ENCODE data around the gene CMKLR1.

Gene CMKLR1

GRCh38 chr12:108268397-108268796, 70.7 kb downstream of the CMKLR1 start:
- DNase-seq (ENCODE audit: low spot score): no peak

- DNase-seq (ENCODE audit: low spot score): no peak
Measured at GRCh38 chr12:108267450-108267849, 71.7 kb downstream of the CMKLR1 start.

GRCh38 chr12:108266131-108266530, 73.0 kb downstream of the CMKLR1 start:
- no peak for DNase-seq (ENCODE audit: low spot score)

GRCh38 chr12:108265505-108265904, 73.6 kb downstream of the CMKLR1 start:
- DNase-seq (ENCODE audit: low spot score): no peak

DNA sequence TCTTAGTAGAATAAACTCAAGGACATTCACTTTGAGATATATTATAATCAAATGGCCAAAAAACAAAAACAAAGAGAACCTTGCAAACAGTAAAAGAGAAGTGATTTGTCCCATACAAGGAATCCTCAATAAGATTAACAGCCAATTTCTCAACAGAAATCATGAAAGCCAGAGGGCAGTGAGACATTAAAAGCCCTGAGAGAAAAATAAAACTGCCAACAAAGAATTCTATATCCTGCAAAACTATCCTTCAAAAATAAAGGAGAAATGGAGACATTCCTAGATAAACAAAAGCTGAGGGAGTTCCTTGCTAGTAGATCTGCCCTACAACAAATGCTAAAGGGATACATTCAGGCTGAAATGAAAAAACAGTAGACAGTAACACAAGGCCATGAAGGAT, 78.1 kb downstream of the CMKLR1 start:
- DNase-seq (ENCODE audit: low spot score): no peak

- DNase-seq (ENCODE audit: low spot score): no peak
Measured at GRCh38 chr12:108260039-108260438, 79.1 kb downstream of the CMKLR1 start.

GRCh38 chr12:108257610-108258106, 81.5 kb downstream of the CMKLR1 start:
- no peak for DNase-seq (ENCODE audit: low spot score)

GRCh38 chr12:108257004-108257403, 82.1 kb downstream of the CMKLR1 start:
- DNase-seq (ENCODE audit: low spot score): no peak

GRCh38 chr12:108255252-108255602, 83.9 kb downstream of the CMKLR1 start:
- DNase-seq (ENCODE audit: low spot score): no peak

DNA sequence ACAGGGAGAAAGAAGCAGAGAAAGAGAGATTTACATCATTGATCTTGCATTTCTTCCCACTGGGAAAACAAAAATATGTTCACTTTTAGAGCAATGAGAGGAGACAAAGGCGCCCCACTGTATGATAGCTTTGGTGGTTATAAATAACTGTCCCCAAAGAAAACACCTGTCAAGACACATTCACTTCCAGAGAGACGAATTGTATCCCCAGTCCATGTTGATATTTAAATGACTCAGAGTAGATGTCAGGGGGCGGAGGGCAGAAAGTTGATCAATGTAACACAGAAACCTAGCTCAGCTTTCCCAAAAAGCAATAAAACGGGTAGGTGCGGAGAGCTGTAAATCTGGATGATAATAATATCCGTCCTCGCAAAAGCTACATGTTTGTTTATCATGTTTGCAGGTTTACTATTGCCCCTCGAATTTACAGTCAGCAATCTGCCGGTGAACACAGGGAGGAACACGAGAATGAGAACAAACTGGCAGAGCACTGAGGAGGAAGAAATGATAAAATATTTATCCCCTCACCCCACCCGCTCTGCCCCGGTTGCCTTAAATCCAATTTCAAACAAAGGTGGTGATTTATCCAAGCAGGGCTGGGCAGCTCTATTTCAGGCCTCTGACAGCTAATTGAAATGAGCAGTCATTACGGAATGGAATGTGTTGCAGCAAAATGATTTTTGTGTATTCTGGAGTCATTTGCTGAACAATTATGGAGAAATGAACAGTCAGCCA, 84.4 kb downstream of the CMKLR1 start:
- no peak for DNase-seq (ENCODE audit: low spot score)

GRCh38 chr12:108254030-108254429, 85.1 kb downstream of the CMKLR1 start:
- DNase-seq (ENCODE audit: low spot score): no peak

- DNase-seq (ENCODE audit: low spot score): no peak
Measured at GRCh38 chr12:108253540-108253939, 85.6 kb downstream of the CMKLR1 start.

DNA sequence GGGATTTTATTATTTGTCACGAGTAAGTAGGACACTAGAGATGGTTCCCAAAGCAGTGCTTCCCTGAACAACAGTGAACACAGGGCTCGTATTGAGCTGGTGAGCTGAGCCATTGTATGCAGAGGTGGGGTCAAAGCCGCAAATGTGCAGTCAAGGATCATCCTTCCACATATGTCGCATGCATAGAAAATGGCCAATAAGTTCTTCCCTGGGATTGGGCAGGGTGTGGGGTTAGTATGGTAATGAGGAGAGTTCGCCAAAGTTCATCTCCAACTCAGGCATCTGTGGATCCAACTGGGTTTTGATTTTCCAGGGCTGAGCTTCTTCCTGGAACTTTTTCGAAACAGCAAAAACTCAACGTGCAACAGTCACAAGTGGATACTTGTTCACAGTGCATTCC, 86.6 kb downstream of the CMKLR1 start:
- no peak for DNase-seq (ENCODE audit: low spot score)

DNA sequence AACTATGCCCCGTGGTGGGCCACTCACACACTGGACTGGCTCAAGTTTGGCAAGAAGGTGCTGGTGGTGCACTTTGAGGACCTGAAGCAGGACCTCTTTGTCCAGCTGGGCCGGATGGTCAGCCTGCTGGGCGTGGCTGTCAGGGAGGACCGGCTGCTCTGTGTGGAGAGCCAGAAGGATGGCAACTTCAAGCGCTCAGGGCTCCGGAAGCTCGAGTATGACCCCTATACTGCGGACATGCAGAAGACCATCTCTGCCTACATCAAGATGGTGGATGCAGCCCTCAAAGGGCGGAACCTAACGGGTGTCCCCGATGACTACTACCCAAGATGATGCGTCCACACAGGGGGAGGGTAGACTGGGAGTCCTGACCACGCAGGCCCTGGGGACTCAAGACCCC, 91.1 kb downstream of the CMKLR1 start:
- no peak for DNase-seq (ENCODE audit: low spot score)

DNA sequence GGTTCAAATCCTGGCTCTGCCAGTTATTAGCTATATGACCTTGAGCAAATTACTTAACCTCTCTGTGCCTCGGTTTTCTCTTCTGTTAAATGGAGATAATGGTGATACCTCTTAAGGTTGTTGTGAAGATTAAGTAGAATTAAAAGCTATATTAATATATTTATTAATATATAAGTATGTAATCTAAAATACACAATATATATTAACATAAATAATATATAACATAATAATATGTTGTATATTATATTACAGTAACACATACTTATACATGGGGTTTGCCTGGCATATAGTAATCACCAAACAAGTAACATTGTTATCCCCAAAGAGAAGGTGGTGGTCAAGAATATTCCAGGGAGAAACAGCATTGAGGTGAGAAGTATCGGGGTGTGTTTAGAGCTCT, 92.0 kb downstream of the CMKLR1 start:
- DNase-seq (ENCODE audit: low spot score): no peak

GRCh38 chr12:108241986-108242703, 97.0 kb downstream of the CMKLR1 start:
- DNase-seq (ENCODE audit: low spot score): no peak

GRCh38 chr12:108240928-108241327, 98.2 kb downstream of the CMKLR1 start:
- DNase-seq (ENCODE audit: low spot score): no peak

DNA sequence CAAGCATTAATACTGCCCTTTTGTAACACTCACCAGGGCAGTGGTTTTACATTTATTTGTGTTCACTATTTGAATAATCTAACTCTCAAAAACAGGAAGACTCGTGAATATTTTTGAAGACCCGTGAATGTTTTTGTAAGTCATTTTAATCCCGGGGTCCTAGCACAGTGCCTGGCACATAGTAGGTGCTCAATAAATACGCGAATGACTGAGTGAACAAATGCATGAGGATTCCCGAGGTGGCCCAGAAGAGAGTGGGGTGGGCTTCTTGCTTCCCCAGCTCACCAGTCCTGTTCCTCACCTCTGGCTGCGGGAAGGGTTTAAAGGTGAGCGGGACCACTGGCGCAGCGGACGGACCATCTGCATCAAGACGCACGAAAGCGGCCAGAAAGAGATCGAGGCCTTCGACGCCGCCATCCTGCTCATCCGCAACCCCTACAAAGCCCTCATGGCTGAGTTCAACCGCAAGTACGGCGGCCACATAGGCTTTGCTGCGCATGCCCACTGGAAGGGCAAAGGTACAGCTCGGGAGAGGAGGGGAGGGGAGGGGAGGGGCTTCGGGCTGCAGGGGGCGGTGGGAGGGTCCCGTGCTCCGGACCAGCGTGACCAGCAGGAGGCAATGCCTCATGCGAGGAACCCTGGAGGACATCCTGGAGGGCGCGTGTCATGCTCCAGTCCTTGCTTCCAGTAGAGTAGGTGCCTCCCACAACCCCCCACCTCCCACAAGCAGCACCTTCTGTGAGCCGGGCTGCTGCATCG, 98.9 kb downstream of the CMKLR1 start:
- no peak for DNase-seq (ENCODE audit: low spot score)

- DNase-seq (ENCODE audit: low spot score): no peak
Measured at GRCh38 chr12:108239378-108239777, 99.7 kb downstream of the CMKLR1 start.

- no peak for DNase-seq (ENCODE audit: low spot score)
Measured at GRCh38 chr12:108238474-108238873, 100.6 kb downstream of the CMKLR1 start.
